D721Med (cell line): Measurements from ENCODE around the gene PDE6C.

Experiments
- DNase-seq: peaks from one replicate; pipeline ENCODE4 v3.0.0; 2011; ENCODE audit warnings: low spot score; ENCODE audit not compliant: insufficient read length
- FAIRE-seq: peaks from 2 replicates; lab custom pipeline; 2011; peaks lifted over from hg19 to GRCh38; lab: Jason Lieb, UNC
- CTCF ChIP-seq: IDR thresholded peaks from 2 replicates; pipeline ENCODE4 v1.5.1; 2012; ENCODE audit warnings: mild to moderate bottlenecking, control low read depth; ENCODE audit not compliant: insufficient read depth; ENCODE audit errors: missing control alignments

Gene PDE6C

GRCh38 chr10:93593254-93593653, 19.1 kb upstream of the PDE6C start:
- DNase-seq = no peak
- TF ChIP-seq CTCF = no peak
- FAIRE-seq = no peak

GRCh38 chr10:93593749-93594148, 18.6 kb upstream of the PDE6C start:
- no peak for TF ChIP-seq CTCF
- DNase-seq (no peak), FAIRE-seq (no peak)

GRCh38 chr10:93594518-93594917, 17.8 kb upstream of the PDE6C start:
- DNase-seq = no peak
- TF ChIP-seq CTCF = no peak
- no peak for FAIRE-seq

GRCh38 chr10:93595378-93596161, 16.8 kb upstream of the PDE6C start:
- no peak for DNase-seq
- FAIRE-seq = no peak
- TF ChIP-seq CTCF = no peak

- no peak for DNase-seq
- no peak for FAIRE-seq
- TF ChIP-seq CTCF = no peak
These were observed 15.8 kb upstream of the PDE6C start for GRCh38 chr10:93596539-93596938.

GRCh38 chr10:93597075-93597599, 15.2 kb upstream of the PDE6C start:
- FAIRE-seq = no peak
- no peak for DNase-seq
- TF ChIP-seq CTCF = no peak

GRCh38 chr10:93598157-93598556, 14.2 kb upstream of the PDE6C start:
- no peak for FAIRE-seq
- no peak for TF ChIP-seq CTCF
- no peak for DNase-seq
